ENCODE results near the gene SLC37A4. TPM values are rescaled to one million over a fixed set of nuclear protein-coding genes. Genes with fewer than 3 reads are reported as not detected.

Gene SLC37A4
- total and polyA plus RNA-seq, 5 donors from 2014 or later: 6.8 to 14.7 (median 10.7) TPM

DNA sequence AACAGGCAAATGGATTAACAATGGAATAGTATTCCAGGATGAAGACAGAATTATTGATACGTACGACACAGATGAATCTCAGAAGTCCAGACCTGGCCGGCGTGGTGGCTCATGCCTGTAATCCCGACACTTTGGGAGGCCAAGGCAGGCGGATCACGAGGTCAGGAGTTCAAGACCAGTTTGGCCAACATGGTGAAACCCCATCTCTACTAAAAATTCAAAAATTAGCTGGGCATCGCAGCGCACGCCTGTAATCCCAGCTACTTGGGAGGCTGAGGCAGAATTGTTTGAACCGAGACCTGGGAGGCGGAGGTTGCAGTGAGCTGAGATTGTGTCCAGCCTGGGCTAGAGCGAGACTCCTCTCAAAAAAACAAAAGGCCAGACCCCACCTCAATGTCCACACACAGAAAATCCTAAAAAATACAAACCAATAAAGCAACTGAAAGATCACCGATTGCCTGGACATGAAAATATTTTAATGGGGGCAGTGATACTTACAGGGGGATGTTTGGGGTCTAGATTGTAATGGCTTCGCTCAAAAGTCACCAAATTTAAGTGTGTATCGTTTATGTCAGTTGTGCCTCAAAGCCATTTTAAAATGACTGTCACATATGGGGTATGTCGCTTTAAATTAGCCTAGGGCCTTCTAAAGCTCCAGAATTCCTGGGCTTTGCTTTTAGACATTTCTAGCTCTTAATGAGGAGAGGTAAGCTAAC, 16.3 kb downstream of the SLC37A4 start:
- H3K9me3 ChIP-seq (ENCODE audit: control insufficient read depth in 2 of 2, low read length in 2 of 2): no peaks in the 10 kb centered on the region
- H3K36me3 ChIP-seq (ENCODE audit: control insufficient read depth, insufficient read depth, low read length): peaks cover 63% of the 10 kb centered on the region
- Mint-ChIP-seq H3K4me1 (peaks cover 0 to 49% (median 36%) of the 10 kb centered on the region in 4 donors), H3K27ac (peak overlapping the region in 2 of 3 donors; percentile 47 to 66), H3K27me3 (peaks cover 4% of the 10 kb centered on the region), H3K9me3 (peaks cover 0 to 1% (median 0%) of the 10 kb centered on the region in 7 donors), H3K4me3 (peak overlapping the region in 1 of 4 donors; percentile 19), H3K36me3 (peaks cover 42% of the 10 kb centered on the region)
- no peak overlapping the region for H3K4me3 ChIP-seq (ENCODE audit: low read depth, low read length)
- H3K4me1 ChIP-seq (ENCODE audit: control insufficient read depth, insufficient read depth, low read length, poor library complexity, severe bottlenecking): peaks cover 27% of the 10 kb centered on the region
- H3K27ac ChIP-seq (ENCODE audit: insufficient read depth, low read length, poor library complexity, severe bottlenecking): no peak overlapping the region
- DNase-seq (no peak), ATAC-seq (ENCODE audit: low read depth in 2 of 2) (no peak)
- no peaks in the 10 kb centered on the region for H3K27me3 ChIP-seq (ENCODE audit: control insufficient read depth, insufficient read depth, low read length)

DNA sequence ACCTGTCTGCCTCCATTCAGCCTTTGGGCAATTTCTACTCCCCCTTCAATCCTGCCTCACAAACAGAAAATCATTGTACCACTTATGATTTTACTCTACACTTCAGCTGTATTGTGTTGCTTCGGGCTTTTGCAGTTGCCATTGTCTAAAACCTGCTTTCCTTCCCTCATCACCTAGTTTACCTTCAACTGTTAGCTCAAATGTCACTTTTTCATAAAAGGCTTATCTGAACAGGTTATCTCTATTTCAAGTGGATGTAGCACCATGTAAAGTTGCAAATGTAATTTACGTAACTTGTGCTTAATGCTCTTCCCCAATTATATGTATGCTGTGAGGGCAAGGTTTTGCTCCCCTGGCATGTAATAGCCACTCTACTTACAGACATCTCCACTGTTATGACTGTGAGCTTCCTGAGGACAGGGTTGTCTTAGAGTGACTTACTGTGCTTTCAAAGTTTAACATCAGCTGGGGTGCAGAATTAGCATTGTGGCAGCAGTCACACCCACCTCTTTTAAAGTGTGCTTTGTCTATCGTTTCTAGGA, 18.0 kb downstream of the SLC37A4 start:
- no peak overlapping the region for H3K4me3 ChIP-seq (ENCODE audit: low read depth, low read length)
- ATAC-seq (ENCODE audit: low read depth in 2 of 2): no peak
- peak overlapping the region; percentile 17 for H3K27ac ChIP-seq (ENCODE audit: insufficient read depth, low read length, poor library complexity, severe bottlenecking)

GRCh38 chr11:119011476-119012053, 19.1 kb downstream of the SLC37A4 start:
- Mint-ChIP-seq H3K9me3 (no peaks in the 10 kb centered on the region), H3K27me3 (no peaks in the 10 kb centered on the region), H3K4me1 (peaks cover 4 to 27% (median 21%) of the 10 kb centered on the region in 4 donors), H3K36me3 (peaks cover 51% of the 10 kb centered on the region), H3K4me3 (no peak overlapping the region), H3K27ac (peak overlapping the region in 1 of 3 donors; percentile 8)
- peaks cover 10% of the 10 kb centered on the region for H3K4me1 ChIP-seq (ENCODE audit: control insufficient read depth, insufficient read depth, low read length, poor library complexity, severe bottlenecking)
- ATAC-seq (ENCODE audit: low read depth in 2 of 2) (no peak), DNase-seq (no peak)
- no peaks in the 10 kb centered on the region for H3K9me3 ChIP-seq (ENCODE audit: control insufficient read depth in 2 of 2, low read length in 2 of 2)
- peak overlapping the region; percentile 17 for H3K27ac ChIP-seq (ENCODE audit: insufficient read depth, low read length, poor library complexity, severe bottlenecking)
- no peak overlapping the region for H3K4me3 ChIP-seq (ENCODE audit: low read depth, low read length)
- H3K36me3 ChIP-seq (ENCODE audit: control insufficient read depth, insufficient read depth, low read length): peaks cover 76% of the 10 kb centered on the region
- no peaks in the 10 kb centered on the region for H3K27me3 ChIP-seq (ENCODE audit: control insufficient read depth, insufficient read depth, low read length)

More for the DNA sequence above, 18.0 kb downstream of the SLC37A4 start:
- Histone ChIP-seq H3K27me3 (ENCODE audit: control insufficient read depth, insufficient read depth, low read length) (no peaks in the 10 kb centered on the region), H3K36me3 (ENCODE audit: control insufficient read depth, insufficient read depth, low read length) (peaks cover 69% of the 10 kb centered on the region), H3K9me3 (ENCODE audit: control insufficient read depth in 2 of 2, low read length in 2 of 2) (no peaks in the 10 kb centered on the region), H3K4me1 (ENCODE audit: control insufficient read depth, insufficient read depth, low read length, poor library complexity, severe bottlenecking) (peaks cover 21% of the 10 kb centered on the region)
- DNase-seq: no peak
- no peaks in the 10 kb centered on the region for H3K9me3 Mint-ChIP-seq
- H3K27ac Mint-ChIP-seq: peak overlapping the region in 2 of 3 donors; percentile 8 to 72
- H3K4me3 Mint-ChIP-seq: peak overlapping the region in 2 of 4 donors; percentile 12 to 44
- peaks cover 0 to 36% (median 28%) of the 10 kb centered on the region in 4 donors for H3K4me1 Mint-ChIP-seq
- H3K36me3 Mint-ChIP-seq: peaks cover 46% of the 10 kb centered on the region
- H3K27me3 Mint-ChIP-seq: no peaks in the 10 kb centered on the region

GRCh38 chr11:119006656-119007055, 24.0 kb downstream of the SLC37A4 start:
- Histone ChIP-seq H3K27ac (ENCODE audit: insufficient read depth, low read length, poor library complexity, severe bottlenecking) (no peak overlapping the region), H3K9me3 (ENCODE audit: control insufficient read depth in 2 of 2, low read length in 2 of 2) (no peaks in the 10 kb centered on the region), H3K27me3 (ENCODE audit: control insufficient read depth, insufficient read depth, low read length) (no peaks in the 10 kb centered on the region), H3K36me3 (ENCODE audit: control insufficient read depth, insufficient read depth, low read length) (peaks cover 59% of the 10 kb centered on the region), H3K4me3 (ENCODE audit: low read depth, low read length) (no peak overlapping the region), H3K4me1 (ENCODE audit: control insufficient read depth, insufficient read depth, low read length, poor library complexity, severe bottlenecking) (no peaks in the 10 kb centered on the region)
- peaks cover 4 to 11% (median 8%) of the 10 kb centered on the region in 4 donors for H3K4me1 Mint-ChIP-seq
- H3K27ac Mint-ChIP-seq: no peak overlapping the region
- no peaks in the 10 kb centered on the region for H3K27me3 Mint-ChIP-seq
- peak overlapping the region in 2 of 4 donors; percentile 39 to 52 for H3K4me3 Mint-ChIP-seq
- ATAC-seq (ENCODE audit: low read depth in 2 of 2) (no peak), DNase-seq (no peak)
- H3K36me3 Mint-ChIP-seq: peaks cover 35% of the 10 kb centered on the region
- H3K9me3 Mint-ChIP-seq: no peaks in the 10 kb centered on the region

DNA sequence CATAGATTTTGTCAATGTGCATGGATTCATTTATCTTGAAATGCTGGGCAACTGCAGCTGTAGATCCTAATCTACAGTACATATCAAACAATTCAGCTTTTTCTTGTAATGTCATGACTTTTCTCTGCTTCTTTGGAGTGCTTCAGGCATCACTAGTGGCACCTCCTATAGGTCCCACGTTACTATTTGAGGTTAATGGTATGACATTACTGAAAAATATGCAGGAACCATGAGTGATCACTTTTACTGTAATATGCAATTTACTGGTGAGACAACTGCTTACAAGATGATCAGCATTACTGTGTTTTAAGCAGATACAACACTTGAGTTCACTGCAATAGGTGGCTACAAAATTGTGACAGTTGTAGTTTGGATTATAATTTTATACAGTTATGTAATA, 29.8 kb downstream of the SLC37A4 start:
- Mint-ChIP-seq H3K4me3 (peak overlapping the region in 2 of 4 donors; percentile 7 to 64), H3K27ac (no peak overlapping the region), H3K4me1 (peaks cover 17 to 47% (median 25%) of the 10 kb centered on the region in 4 donors)

GRCh38 chr11:118998822-118999221, 31.9 kb downstream of the SLC37A4 start:
- H3K36me3 Mint-ChIP-seq: peaks cover 21% of the 10 kb centered on the region
- H3K4me3 ChIP-seq (ENCODE audit: low read depth, low read length): peak overlapping the region; percentile 94
- H3K27me3 ChIP-seq (ENCODE audit: control insufficient read depth, insufficient read depth, low read length): no peaks in the 10 kb centered on the region
- no peak for DNase-seq
- H3K4me1 ChIP-seq (ENCODE audit: control insufficient read depth, insufficient read depth, low read length, poor library complexity, severe bottlenecking): peaks cover 27% of the 10 kb centered on the region
- no peaks in the 10 kb centered on the region for H3K9me3 Mint-ChIP-seq
- H3K9me3 ChIP-seq (ENCODE audit: control insufficient read depth in 2 of 2, low read length in 2 of 2): no peaks in the 10 kb centered on the region
- H3K36me3 ChIP-seq (ENCODE audit: control insufficient read depth, insufficient read depth, low read length): peaks cover 33% of the 10 kb centered on the region
- peaks cover 5% of the 10 kb centered on the region for H3K27me3 Mint-ChIP-seq
- peaks cover 17 to 48% (median 24%) of the 10 kb centered on the region in 4 donors for H3K4me1 Mint-ChIP-seq
- H3K27ac Mint-ChIP-seq: peak overlapping the region; percentile 96 to 99 (median 99)
- no peak for ATAC-seq (ENCODE audit: low read depth in 2 of 2)
- peak overlapping the region; percentile 91 to 100 (median 97) for H3K4me3 Mint-ChIP-seq
- peak overlapping the region; percentile 86 for H3K27ac ChIP-seq (ENCODE audit: insufficient read depth, low read length, poor library complexity, severe bottlenecking)

More for the DNA sequence above, 29.8 kb downstream of the SLC37A4 start:
- DNase-seq (no peak), ATAC-seq (ENCODE audit: low read depth in 2 of 2) (no peak)
- H3K4me3 ChIP-seq (ENCODE audit: low read depth, low read length): no peak overlapping the region
- peaks cover 5% of the 10 kb centered on the region for H3K27me3 Mint-ChIP-seq
- H3K36me3 Mint-ChIP-seq: peaks cover 23% of the 10 kb centered on the region
- H3K9me3 Mint-ChIP-seq: no peaks in the 10 kb centered on the region
- peaks cover 27% of the 10 kb centered on the region for H3K4me1 ChIP-seq (ENCODE audit: control insufficient read depth, insufficient read depth, low read length, poor library complexity, severe bottlenecking)
- H3K9me3 ChIP-seq (ENCODE audit: control insufficient read depth in 2 of 2, low read length in 2 of 2): no peaks in the 10 kb centered on the region
- H3K27ac ChIP-seq (ENCODE audit: insufficient read depth, low read length, poor library complexity, severe bottlenecking): no peak overlapping the region
- peaks cover 45% of the 10 kb centered on the region for H3K36me3 ChIP-seq (ENCODE audit: control insufficient read depth, insufficient read depth, low read length)
- H3K27me3 ChIP-seq (ENCODE audit: control insufficient read depth, insufficient read depth, low read length): no peaks in the 10 kb centered on the region

DNA sequence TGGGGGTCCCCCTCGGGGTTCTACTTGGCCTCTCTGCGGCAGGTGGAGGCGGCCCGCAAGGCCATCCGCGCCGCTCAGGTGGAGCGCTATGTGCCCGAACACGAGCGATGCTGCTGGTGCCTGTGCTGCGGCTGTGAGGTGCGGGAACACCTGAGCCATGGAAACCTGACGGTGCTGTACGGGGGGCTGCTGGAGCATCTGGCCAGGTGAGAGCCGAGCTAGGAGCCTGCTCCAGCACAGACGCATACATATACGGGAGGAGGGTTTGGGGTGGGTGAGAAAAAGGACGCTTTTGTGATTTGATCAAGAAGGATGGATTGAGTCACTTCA, 32.3 kb downstream of the SLC37A4 start:
- no peaks in the 10 kb centered on the region for H3K9me3 ChIP-seq (ENCODE audit: control insufficient read depth in 2 of 2, low read length in 2 of 2)
- peaks cover 32% of the 10 kb centered on the region for H3K36me3 ChIP-seq (ENCODE audit: control insufficient read depth, insufficient read depth, low read length)
- no peak for DNase-seq
- H3K36me3 Mint-ChIP-seq: peaks cover 19% of the 10 kb centered on the region
- ATAC-seq (ENCODE audit: low read depth in 2 of 2): peak in 1 of 2 donors; percentile 5
- peaks cover 27% of the 10 kb centered on the region for H3K4me1 ChIP-seq (ENCODE audit: control insufficient read depth, insufficient read depth, low read length, poor library complexity, severe bottlenecking)
- H3K27ac ChIP-seq (ENCODE audit: insufficient read depth, low read length, poor library complexity, severe bottlenecking): peak overlapping the region; percentile 86
- peak overlapping the region; percentile 91 to 100 (median 97) for H3K4me3 Mint-ChIP-seq
- H3K9me3 Mint-ChIP-seq: no peaks in the 10 kb centered on the region
- H3K4me1 Mint-ChIP-seq: peaks cover 17 to 48% (median 25%) of the 10 kb centered on the region in 4 donors
- peak overlapping the region; percentile 94 for H3K4me3 ChIP-seq (ENCODE audit: low read depth, low read length)
- H3K27me3 ChIP-seq (ENCODE audit: control insufficient read depth, insufficient read depth, low read length): no peaks in the 10 kb centered on the region
- peaks cover 5% of the 10 kb centered on the region for H3K27me3 Mint-ChIP-seq
- peak overlapping the region; percentile 96 to 99 (median 99) for H3K27ac Mint-ChIP-seq

Data from CD4-positive, CD25-positive, alpha-beta regulatory T cell (primary cell).